Measurements from ENCODE around the gene AMBP.

DNA sequence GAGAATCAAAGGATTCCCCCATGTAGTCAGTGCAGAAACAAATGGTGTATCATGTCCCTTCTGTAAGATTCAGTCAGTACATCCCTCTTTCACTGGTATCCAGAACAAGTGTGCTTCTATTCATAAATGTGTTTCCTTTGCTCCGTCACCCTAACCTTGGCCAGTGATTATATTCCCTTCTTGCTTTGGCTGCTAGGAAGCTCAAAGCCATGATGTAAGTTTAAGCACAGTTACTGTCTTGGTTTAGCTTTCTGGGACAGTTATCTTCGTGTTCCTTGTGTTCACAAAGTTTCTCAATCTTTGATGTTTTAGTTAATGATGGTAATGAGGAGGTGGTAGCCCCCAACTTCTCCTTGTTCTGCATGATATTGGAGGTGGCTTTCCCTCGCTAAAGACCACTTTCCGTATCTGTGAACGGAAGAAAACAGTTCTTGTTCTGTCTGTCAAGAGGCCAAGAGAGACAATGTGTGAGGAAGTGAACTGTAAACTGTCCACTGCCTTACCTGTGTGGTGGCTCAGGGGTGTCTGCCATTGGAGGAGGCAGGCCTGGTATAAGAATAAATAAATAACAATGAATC lies 2.2 kb upstream of the AMBP start:
- TF ChIP-seq CTCF (conservative IDR thresholded peaks at IDR 0.05; ENCODE audit: low read length) (no peak), EZH2phosphoT487 (IDR thresholded peaks at IDR 0.05; ENCODE audit: borderline replicate concordance) (no peak)
